Lower leg skin (tissue), 4 donors: ENCODE measurements around the gene CSH2. TPM values are rescaled to one million over a fixed set of nuclear protein-coding genes. Genes with fewer than 3 reads are reported as not detected.

Experiments used
- DNase-seq, 2 donors: peaks; one replicate each; pipeline ENCODE4 v3.0.0-alpha.2; 2019; ENCODE audit warnings: low spot score in 2 of 2
- H3K4me3 ChIP-seq: fragments of 200-600 bp; sonication (generic); 2 replicates; pipeline ENCODE4 v1.5.1; 2017; ENCODE audit warnings: mild to moderate bottlenecking, low read depth; ENCODE audit not compliant: poor library complexity, severe bottlenecking
- POLR2A ChIP-seq, 2 donors: fragments of 450-650 bp; IDR thresholded peaks; one replicate each; pipeline ENCODE4 v1.6.1; 2016 to 2017; ENCODE audit warnings: antibody characterized with exemption in 2 of 2, mild to moderate bottlenecking in 1 of 2, moderate library complexity in 1 of 2
- whole genome bisulfite sequencing, 2 donors: methylation state at CpG; one replicate each; pipeline ENCODE4 v1.1.5; 2018; 5-methylcytosine and 5-hydroxymethylcytosine counted together
- intact Hi-C: fragments of 100-400 bp; cut with DNase I; formaldehyde crosslinking; loops from one replicate; pipeline ENCODE4 v1.15.0; 2023; ENCODE audit warnings: low total_unique reads
- total RNA-seq, 4 donors: library from RNA; depleted of rRNA; stranded (reverse); fragments of >200 nt; gene quantifications; one replicate each; pipeline ENCODE4 v1.1.0, GENCODE V29; 2016
- TF ChIP-seq, protein P1 (sequence below), 3 donors: fragments of 450-650 bp; IDR thresholded peaks; one replicate each; pipeline ENCODE4 v1.5.1; 2016; ENCODE audit warnings: antibody characterized with exemption in 3 of 3, mild to moderate bottlenecking in 3 of 3, moderate library complexity in 2 of 3

The CSH2 gene
- total RNA-seq, 4 donors from 2014 or later, result not detected

DNA sequence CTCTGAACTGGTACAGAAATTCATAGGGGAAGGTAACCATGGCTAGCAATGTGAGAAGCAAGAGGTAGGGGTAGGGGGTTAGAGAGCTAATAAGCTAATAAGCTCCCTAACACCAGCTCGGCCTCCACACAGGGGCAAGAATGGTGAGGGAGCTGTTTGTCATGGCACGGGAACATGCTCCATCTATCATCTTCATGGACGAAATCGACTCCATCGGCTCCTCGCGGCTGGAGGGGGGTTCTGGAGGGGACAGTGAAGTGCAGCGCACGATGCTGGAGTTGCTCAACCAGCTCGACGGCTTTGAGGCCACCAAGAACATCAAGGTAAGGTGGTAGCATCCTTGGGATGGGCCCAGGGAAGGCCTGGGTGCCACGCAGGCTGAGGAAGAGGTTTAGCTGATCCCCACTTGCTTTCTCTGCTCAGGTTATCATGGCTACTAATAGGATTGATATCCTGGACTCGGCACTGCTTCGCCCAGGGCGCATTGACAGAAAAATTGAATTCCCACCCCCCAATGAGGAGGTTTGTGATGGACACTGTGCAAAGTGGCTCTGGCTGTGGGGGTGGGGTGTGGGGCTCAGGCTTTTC lies 42.5 kb downstream of the CSH2 start:
- TF ChIP-seq POLR2A (IDR thresholded peaks at IDR 0.05), result no peak
- TF ChIP-seq, protein P1, sequence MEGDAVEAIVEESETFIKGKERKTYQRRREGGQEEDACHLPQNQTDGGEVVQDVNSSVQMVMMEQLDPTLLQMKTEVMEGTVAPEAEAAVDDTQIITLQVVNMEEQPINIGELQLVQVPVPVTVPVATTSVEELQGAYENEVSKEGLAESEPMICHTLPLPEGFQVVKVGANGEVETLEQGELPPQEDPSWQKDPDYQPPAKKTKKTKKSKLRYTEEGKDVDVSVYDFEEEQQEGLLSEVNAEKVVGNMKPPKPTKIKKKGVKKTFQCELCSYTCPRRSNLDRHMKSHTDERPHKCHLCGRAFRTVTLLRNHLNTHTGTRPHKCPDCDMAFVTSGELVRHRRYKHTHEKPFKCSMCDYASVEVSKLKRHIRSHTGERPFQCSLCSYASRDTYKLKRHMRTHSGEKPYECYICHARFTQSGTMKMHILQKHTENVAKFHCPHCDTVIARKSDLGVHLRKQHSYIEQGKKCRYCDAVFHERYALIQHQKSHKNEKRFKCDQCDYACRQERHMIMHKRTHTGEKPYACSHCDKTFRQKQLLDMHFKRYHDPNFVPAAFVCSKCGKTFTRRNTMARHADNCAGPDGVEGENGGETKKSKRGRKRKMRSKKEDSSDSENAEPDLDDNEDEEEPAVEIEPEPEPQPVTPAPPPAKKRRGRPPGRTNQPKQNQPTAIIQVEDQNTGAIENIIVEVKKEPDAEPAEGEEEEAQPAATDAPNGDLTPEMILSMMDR (IDR thresholded peaks at IDR 0.05), result no peak
- intact Hi-C loops, result no loop called here
- no peak for DNase-seq
- H3K4me3 ChIP-seq, result no peak overlapping the region
- 72 to 74% methylated on average over 15 of the region's 15 CpGs for WGBS, 2 donors

DNA sequence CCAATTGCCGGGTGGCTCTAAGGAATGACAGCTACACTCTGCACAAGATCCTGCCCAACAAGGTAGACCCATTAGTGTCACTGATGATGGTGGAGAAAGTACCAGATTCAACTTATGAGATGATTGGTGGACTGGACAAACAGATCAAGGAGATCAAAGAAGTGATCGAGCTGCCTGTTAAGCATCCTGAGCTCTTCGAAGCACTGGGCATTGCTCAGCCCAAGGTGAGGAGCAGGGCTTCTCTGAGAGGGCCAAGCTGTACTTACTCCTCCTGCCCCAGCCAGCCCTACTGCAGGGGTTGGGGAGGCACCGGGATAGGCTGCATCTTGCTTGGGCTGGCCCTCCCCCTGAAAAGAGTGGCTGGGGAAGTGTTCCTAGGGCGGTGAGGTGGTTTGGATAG lies 43.2 kb downstream of the CSH2 start:
- WGBS, 2 donors, result 82 to 91% methylated on average over 5 of the region's 5 CpGs
- H3K4me3 ChIP-seq, result no peak overlapping the region
- no peak for DNase-seq
- TF ChIP-seq POLR2A (IDR thresholded peaks at IDR 0.05), result no peak
- TF ChIP-seq, protein P1 (IDR thresholded peaks at IDR 0.05), result no peak
- intact Hi-C loops, result no loop called here

DNA sequence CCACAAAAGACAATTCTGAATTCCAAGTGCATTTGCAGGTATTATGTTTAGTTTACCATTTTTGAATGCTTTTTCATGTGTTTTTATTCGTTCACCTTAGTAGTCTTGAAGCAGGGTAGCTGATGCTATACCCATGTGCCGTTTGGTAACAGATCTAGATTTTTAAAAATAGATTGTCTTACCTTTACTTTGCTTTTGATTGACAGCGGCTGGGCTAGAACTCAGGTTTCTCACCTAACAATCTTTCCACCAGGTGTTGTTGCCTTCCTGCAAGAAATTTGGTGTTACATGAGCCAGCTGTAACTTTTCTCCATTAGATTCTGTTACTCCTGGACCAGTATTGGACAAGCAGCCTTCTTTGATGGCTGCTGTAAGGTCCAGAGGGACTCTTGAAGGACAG lies 44.5 kb downstream of the CSH2 start:
- intact Hi-C loops, result no loop called here
- WGBS, 2 donors, result 91 to 92% methylated on average over 3 of the region's 3 CpGs

DNA sequence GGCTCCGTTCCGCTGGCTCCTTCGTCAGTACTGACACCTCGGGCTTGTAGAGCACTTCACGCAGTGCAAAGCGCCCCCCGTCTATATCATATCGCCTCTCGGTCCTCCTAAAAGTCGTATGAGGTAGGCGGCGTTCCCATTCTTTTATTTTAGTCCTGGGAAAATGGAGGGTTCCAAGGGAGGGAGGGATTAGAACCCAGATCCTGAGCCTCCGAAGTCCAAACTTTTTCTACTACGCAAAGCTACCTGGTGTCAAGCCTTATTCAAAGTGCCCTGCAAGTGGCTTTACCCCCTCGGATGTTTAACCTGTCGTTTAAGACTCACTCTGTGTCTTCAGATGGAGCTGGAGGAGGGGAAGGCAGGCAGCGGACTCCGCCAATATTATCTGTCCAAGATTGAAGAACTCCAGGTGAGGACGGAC lies 45.7 kb downstream of the CSH2 start:
- H3K4me3 ChIP-seq, result peak overlapping the region; percentile 49
- TF ChIP-seq POLR2A (IDR thresholded peaks at IDR 0.05), result no peak
- TF ChIP-seq, protein P1 (IDR thresholded peaks at IDR 0.05), result no peak
- no peak for DNase-seq
- WGBS, 2 donors, result 3 to 4% methylated on average over 19 of the region's 19 CpGs
- intact Hi-C loops, result no loop called here

More for the DNA sequence above, 44.5 kb downstream of the CSH2 start:
- DNase-seq, result no peak
- TF ChIP-seq, protein P1 (IDR thresholded peaks at IDR 0.05), result no peak
- no peak for TF ChIP-seq POLR2A (IDR thresholded peaks at IDR 0.05)
- no peak overlapping the region for H3K4me3 ChIP-seq

DNA sequence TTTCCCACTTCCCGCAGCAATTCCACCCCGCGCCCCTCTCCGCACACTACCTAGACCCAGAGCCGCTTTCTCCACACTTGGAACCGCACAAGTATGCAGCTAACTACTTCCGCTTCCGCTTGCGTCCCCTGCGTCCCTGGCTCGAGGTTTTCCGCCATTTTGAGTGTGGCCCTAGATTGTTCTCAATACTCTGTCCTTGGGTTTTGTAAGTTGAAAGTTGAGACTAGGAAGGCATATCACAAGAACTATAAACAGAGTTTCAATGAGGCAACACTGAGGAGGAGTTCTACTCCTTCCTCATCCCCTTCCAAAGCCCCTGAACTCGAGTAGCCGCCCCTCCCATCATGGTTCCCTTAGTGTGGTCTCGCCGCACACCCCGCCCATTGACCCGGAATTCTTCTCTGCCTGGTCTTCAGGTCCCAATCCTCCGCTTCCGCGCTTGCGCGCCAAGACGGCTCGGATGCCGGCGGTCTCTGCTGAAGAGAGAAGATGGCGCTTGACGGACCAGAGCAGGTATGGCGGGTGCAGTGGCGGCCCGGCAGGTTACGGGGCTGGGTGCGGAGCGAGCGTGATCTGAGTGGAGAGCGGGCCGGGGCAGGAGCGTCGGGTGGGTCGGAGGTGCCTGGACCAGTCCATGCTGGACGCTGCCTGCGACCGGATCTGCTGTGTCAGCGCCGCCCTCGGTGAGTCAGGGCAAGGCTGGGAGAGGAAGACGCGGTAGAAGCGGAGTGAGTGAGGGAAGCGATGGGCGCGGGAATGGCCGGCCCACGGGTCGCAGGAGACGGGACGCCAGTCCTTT lies 46.3 kb downstream of the CSH2 start, which contains the start of the genes FTSJ3 and PSMC5:
FTSJ3 (minus strand) TSS at position 662 of the 799 bp plus-strand sequence. CDS start 761 bp downstream, outside the sequence.
PSMC5 (plus strand) TSS at position 430 of the 799 bp plus-strand sequence; CDS start at position 490, 60 bp downstream.
- intact Hi-C loops, result no loop called here
- peak within 1 kb of the TSS; percentile 49 for H3K4me3 ChIP-seq
- 1% methylated on average over 51 to 58 of the region's 58 CpGs for WGBS, 2 donors
- TF ChIP-seq, protein P1 (IDR thresholded peaks at IDR 0.05), result peak in 1 of 3 donors; percentile 67
- peak in 1 of 2 donors; percentile 48 for TF ChIP-seq POLR2A (IDR thresholded peaks at IDR 0.05)
- peak; percentile 95 to 99 for DNase-seq
